Nephron progenitor cell (in vitro differentiated cells): Measurements from ENCODE around the gene TEX38.
"Not testable (repeated sequence)": the region's sequence is repeated elsewhere in the genome, so short reads cannot be mapped to it uniquely, and the experiment has no call there.

Source experiments
- DNase-seq: peaks from one replicate; pipeline ENCODE4 v3.0.0; 2021
- H3K27ac Mint-ChIP-seq: 2 replicates; pipeline ENCODE4 v1.8.0; 2021; ENCODE audit warnings: mild to moderate bottlenecking, moderate library complexity, mixed read lengths
- H3K27me3 Mint-ChIP-seq: 2 replicates; pipeline ENCODE4 v1.8.0; 2021; ENCODE audit warnings: mild to moderate bottlenecking, low read depth, mixed read lengths; ENCODE audit not compliant: poor library complexity
- H3K36me3 Mint-ChIP-seq: 2 replicates; pipeline ENCODE4 v1.8.0; 2021; ENCODE audit warnings: low read depth, mixed read lengths
- H3K4me1 Mint-ChIP-seq: 2 replicates; pipeline ENCODE4 v1.8.0; 2021; ENCODE audit warnings: mixed read lengths
- H3K4me3 Mint-ChIP-seq: 2 replicates; pipeline ENCODE4 v1.8.0; 2021; ENCODE audit warnings: mild to moderate bottlenecking, moderate library complexity, mixed read lengths
- H3K9me3 Mint-ChIP-seq: 2 replicates; pipeline ENCODE4 v1.8.0; 2021; ENCODE audit warnings: mild to moderate bottlenecking, moderate library complexity, mixed read lengths
- TF ChIP-seq, protein P1 (sequence below): fragments of 200-600 bp; sonication (generic); IDR thresholded peaks from 2 replicates; pipeline ENCODE4 v1.5.0; 2021; ENCODE audit warnings: antibody characterized with exemption

TEX38 gene

DNA sequence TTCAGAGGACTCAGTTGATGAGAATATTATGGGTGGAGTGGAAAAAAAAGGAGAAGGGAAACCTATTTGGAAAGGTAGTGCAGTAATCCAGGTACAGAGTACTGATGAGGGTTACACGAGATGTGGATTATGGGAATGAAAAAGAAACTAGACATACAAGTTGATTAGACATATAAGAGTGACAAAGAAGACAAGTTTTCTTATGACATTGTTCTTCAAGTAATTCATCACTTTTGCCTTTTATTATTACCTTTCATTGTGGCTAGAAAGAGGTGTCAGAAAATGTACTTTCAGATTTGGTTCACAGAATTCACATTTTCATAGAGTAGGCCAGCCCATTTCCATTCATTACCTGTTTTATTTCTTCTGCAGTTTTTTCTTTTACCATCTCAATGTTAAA, 13.9 kb upstream of the TEX38 start:
- H3K9me3 Mint-ChIP-seq: peaks cover 3% of the 10 kb centered on the region
- H3K36me3 Mint-ChIP-seq: peaks cover 36% of the 10 kb centered on the region
- DNase-seq: no peak
- TF ChIP-seq, protein P1, sequence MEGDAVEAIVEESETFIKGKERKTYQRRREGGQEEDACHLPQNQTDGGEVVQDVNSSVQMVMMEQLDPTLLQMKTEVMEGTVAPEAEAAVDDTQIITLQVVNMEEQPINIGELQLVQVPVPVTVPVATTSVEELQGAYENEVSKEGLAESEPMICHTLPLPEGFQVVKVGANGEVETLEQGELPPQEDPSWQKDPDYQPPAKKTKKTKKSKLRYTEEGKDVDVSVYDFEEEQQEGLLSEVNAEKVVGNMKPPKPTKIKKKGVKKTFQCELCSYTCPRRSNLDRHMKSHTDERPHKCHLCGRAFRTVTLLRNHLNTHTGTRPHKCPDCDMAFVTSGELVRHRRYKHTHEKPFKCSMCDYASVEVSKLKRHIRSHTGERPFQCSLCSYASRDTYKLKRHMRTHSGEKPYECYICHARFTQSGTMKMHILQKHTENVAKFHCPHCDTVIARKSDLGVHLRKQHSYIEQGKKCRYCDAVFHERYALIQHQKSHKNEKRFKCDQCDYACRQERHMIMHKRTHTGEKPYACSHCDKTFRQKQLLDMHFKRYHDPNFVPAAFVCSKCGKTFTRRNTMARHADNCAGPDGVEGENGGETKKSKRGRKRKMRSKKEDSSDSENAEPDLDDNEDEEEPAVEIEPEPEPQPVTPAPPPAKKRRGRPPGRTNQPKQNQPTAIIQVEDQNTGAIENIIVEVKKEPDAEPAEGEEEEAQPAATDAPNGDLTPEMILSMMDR: no peak
- H3K27ac Mint-ChIP-seq: no peak overlapping the region
- H3K4me3 Mint-ChIP-seq: no peak overlapping the region
- H3K27me3 Mint-ChIP-seq: no peaks in the 10 kb centered on the region
- peaks cover 13% of the 10 kb centered on the region for H3K4me1 Mint-ChIP-seq

DNA sequence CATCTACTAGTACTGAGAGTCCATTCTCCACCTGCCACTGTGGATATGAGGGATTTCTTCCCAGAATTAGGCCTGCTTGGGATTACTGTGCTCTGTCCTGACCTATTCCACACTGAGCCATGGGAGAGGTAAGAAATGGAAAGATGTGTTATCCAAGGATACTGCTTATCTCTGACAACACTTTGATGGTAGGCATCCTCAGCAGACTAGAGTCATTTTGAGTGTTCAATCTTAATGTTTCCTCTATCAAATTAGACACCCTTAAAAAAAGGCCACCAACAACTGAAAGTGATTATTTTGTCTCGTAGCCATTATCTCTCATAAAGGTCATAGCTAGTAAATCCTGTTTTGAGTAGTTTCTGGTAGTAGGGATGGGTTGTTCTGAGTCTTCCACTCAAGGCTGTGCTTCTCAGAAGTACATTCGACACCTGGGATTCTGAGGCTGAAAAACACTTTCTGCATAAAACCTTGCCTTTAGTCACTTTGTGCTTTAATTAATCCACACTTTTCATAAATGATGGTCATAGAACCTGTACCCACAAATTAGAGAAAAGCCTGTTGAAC, 12.3 kb upstream of the TEX38 start:
- Mint-ChIP-seq H3K4me3 (no peak overlapping the region), H3K27me3 (no peaks in the 10 kb centered on the region), H3K4me1 (no peaks in the 10 kb centered on the region), H3K36me3 (peaks cover 51% of the 10 kb centered on the region), H3K27ac (no peak overlapping the region), H3K9me3 (peaks cover 3% of the 10 kb centered on the region)
- TF ChIP-seq, protein P1: no peak
- DNase-seq: no peak

DNA sequence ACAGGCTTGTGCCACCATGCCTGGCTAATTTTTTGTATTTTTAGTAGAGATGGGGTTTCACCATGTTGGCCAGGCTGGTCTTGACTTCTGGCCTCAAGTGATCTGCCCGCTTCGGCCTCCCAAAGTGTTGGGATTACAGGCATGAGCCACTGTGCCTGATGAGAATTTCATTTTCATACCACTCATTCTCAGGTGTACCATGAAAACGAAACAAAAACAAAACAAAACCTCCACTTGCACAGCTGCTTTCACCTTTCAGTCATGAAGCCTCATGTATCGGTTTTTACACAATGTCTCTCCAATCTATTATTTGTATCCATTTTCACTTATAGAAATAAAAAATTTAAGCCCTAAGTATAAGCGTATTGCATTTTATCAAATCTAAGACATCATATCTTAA, 11.5 kb upstream of the TEX38 start:
- H3K9me3 Mint-ChIP-seq, H3K27ac Mint-ChIP-seq, H3K4me3 Mint-ChIP-seq, H3K27me3 Mint-ChIP-seq, DNase-seq, H3K4me1 Mint-ChIP-seq: not testable (repeated sequence)
- peaks cover 51% of the 10 kb centered on the region for H3K36me3 Mint-ChIP-seq

DNA sequence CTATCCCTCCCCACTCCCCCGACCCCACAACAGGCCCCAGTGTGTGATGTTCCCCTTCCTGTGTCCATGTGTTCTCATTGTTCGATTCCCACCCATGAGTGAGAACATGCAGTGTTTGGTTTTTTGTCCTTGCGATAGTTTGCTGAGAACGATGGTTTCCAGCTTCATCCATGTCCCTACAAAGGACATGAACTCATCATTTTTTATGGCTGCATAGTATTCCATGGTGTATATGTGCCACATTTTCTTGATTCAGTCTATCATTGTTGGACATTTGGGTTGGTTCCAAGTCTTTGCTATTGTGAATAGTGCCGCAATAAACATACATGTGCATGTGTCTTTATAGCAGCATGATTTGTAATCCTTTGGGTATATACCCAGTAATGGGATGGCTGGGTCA, 8.7 kb upstream of the TEX38 start:
- Mint-ChIP-seq H3K4me1 (peaks cover 17% of the 10 kb centered on the region), H3K36me3 (peaks cover 26% of the 10 kb centered on the region)
- not testable (repeated sequence) for H3K4me3 Mint-ChIP-seq, H3K9me3 Mint-ChIP-seq, H3K27ac Mint-ChIP-seq, H3K27me3 Mint-ChIP-seq, DNase-seq

DNA sequence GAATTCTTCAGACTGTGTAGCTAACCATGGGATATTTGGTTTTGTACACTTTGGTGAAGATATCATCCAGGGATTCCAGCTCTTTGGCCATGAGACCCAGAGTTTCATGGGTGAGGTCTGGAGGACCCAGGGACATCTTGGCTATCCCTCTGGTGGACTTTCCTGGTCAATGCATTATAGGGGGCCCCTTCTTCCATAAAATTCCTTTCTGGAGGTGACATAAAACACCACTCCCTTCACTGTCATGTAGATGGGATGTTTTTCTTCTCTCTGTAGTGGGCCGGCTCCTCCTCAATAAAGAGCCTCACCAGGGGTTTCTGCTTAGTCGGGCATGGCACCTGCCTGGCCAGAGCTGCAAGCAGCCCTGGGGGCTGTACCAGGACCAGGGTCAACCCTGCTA, 5.7 kb upstream of the TEX38 start:
- Mint-ChIP-seq H3K4me3 (peak overlapping the region; percentile 85), H3K27ac (no peak overlapping the region), H3K27me3 (no peaks in the 10 kb centered on the region), H3K4me1 (peaks cover 17% of the 10 kb centered on the region), H3K9me3 (no peaks in the 10 kb centered on the region), H3K36me3 (peaks cover 25% of the 10 kb centered on the region)
- no peak for DNase-seq
- TF ChIP-seq, protein P1: no peak

DNA sequence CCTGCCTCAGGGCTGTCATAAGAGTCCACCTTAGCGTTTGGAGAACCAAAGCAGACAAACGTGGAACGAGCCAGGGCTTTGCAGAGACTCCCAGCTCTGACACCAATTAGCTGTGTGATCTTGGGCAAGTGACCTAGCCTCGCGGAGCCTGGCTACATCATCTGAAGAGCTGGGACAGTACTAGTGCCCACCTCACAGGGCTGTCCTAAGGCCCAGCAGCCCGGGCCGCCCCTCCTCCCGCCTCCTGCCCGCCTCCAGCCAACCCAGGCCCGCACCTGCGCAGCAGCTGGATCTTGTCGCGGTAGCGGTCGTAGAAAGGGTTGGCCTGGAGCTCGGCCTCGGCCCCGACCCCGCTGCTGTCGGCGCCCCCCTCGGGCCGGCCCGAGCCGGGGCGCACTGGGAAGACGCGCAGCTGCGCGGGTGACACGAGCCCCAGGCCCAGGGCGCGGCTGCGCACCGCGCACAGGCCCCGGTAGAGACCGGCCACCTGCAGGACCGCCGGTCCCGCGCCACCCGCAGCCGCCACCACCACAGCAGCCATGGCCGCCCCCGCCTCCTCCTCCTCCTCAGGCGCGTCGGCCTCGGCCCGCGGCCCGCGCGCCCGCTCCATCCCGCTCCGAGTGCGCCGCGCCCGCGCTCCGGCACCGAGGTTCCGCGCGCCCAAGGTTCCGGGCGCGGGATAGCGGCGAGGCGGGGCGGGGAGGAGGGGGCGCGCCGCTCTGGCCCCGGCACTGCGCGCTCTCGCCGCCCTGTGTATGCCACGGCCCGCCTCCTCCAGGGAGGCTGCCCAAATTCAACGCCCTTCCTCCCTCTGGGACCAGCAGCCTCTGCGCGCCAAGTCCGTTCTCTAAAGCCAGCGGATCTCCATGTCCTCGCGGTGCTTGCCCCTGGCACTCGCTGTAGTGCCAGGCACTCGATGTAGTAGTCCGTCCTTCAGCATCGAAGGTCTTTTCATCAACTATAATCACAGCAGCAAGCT, 3.6 kb upstream of the TEX38 start, which contains the start of gene ATPAF1:
TSS of gene ATPAF1 (minus strand) at position 583 of the 979 bp plus-strand sequence. CDS start at position 541, 42 bp downstream.
- TF ChIP-seq, protein P1: no peak
- Mint-ChIP-seq H3K36me3 (peaks cover 19% of the 10 kb centered on the region), H3K4me1 (peaks cover 17% of the 10 kb centered on the region), H3K4me3 (peak within 1 kb of the TSS; percentile 85), H3K27ac (no peak within 1 kb of the TSS), H3K9me3 (no peaks in the 10 kb centered on the region), H3K27me3 (no peaks in the 10 kb centered on the region)
- DNase-seq: peak; percentile 80
